ENCODE measurements around the gene UBE2QL1. TPM values are rescaled to one million over a fixed set of nuclear protein-coding genes. Genes with fewer than 3 reads are reported as not detected.

Gene UBE2QL1
- total RNA-seq, 2 experiments from 2014 or later = 0.10 TPM

DNA sequence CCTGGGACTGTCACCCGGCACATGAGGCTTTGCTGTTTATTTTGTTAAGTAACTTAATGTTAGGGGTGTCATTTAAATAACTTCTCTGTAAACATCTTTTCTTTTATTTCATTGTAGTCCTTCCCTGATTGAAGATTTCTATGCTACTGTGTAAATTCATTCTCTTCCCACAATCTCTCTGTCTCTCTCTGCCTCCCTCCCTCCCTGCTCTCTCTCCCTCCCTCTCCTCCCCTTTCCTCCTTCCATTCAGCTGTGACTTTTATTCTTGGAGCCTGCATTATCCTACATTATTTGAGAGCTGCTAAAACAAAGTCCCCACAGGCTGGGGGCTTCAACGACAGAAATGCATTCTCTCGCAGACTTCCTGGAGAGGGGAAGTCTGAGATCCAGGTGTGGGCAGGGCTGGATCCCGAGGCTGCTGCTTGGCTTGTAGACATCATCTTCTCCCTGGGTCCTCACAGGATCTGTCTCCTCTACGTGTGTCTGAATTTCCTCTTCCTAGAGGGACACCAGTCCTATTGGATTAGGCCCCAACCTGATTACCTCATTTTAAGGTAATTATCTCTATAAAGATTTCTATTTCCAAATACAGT lies 18.4 kb downstream of the UBE2QL1 start:
- no peak for DNase-seq
- CTCF ChIA-PET = no interaction called here
- Mint-ChIP-seq H3K4me3 (no peak overlapping the region), H3K27me3 (peaks cover 12% of the 10 kb centered on the region), H3K27ac (no peak overlapping the region), H3K36me3 (ENCODE audit: low read depth) (no peaks in the 10 kb centered on the region), H3K9me3 (no peaks in the 10 kb centered on the region), H3K4me1 (no peaks in the 10 kb centered on the region)
- POLR2A ChIA-PET = no interaction called here

DNA sequence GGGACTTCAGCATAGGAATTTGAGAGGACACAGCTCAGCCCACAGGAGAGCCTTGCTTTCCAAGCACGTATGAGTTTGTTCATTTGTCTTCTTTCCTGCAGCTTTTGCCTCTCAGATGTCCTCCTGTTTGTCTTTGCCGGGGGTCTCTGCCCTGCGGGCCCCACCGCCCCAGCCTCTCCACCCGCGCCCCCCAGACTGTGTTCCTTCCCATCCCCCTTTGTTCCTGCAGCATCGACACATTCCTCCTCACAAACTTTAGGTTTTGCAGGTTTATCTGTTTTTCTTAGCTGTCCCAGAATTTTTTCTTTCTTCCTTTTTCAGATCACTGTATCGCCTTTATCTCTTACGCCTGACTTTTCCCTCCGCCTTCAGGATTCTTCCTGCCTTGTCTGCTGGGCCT lies 18.9 kb downstream of the UBE2QL1 start:
- ChIA-PET CTCF (interaction anchor here (0.7 kb wide), 1 partner anchor 545 kb away, joined by 5 read pairs; no protein-coding TSS in a partner anchor), POLR2A (no interaction called here)

DNA sequence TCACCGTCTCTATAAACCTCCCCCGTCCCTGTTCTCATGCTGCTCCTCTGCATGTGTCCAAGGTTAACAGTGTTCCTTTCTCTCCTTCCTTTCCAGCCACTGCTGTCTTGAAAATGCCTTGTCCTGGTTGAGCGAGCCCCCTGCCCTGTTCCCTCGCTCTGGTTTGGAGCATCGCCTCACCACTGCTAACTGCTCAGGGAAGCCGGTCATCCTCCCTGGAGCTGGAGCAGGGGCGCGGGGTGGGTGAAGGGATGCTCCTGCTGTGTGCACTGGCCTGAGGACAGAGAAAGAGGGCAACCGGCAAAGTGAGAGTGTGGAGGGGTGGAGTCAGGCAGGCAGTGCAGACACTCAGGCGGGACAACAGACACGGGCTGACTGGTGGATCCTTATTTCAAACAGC lies 19.4 kb downstream of the UBE2QL1 start:
- H3K4me1 Mint-ChIP-seq = no peaks in the 10 kb centered on the region
- CTCF ChIA-PET = interaction anchor here (0.7 kb wide), 1 partner anchor 544 kb away, joined by 5 read pairs; no protein-coding TSS in a partner anchor
- no peak overlapping the region for H3K4me3 Mint-ChIP-seq
- peaks cover 18% of the 10 kb centered on the region for H3K27me3 Mint-ChIP-seq
- no peak overlapping the region for H3K27ac Mint-ChIP-seq
- POLR2A ChIA-PET = no interaction called here
- H3K9me3 Mint-ChIP-seq = no peaks in the 10 kb centered on the region
- DNase-seq = no peak
- H3K36me3 Mint-ChIP-seq (ENCODE audit: low read depth) = no peaks in the 10 kb centered on the region

More for the DNA sequence above, 18.9 kb downstream of the UBE2QL1 start:
- Mint-ChIP-seq H3K27ac (no peak overlapping the region), H3K9me3 (no peaks in the 10 kb centered on the region), H3K36me3 (ENCODE audit: low read depth) (no peaks in the 10 kb centered on the region), H3K4me1 (no peaks in the 10 kb centered on the region), H3K4me3 (no peak overlapping the region), H3K27me3 (peaks cover 12% of the 10 kb centered on the region)
- no peak for DNase-seq

DNA sequence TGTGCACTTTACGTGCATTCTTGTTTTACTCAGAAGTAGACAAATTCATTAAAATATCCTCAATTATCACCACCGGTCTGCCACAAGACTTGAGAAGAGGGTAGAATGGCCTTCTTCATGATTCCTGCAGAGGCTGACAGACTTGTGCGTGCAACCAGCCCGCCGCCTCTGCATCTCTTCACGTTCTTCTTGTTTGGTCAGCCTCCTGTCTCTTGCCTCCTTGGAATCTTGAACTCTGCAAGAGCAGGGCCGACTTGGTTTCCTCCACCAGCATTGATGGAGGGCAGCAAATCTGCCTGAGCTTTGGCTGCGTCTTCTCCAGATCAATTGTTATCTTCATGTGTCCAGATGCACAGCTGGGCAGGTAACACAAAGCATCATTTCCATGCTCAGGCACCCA lies 20.2 kb downstream of the UBE2QL1 start:
- POLR2A ChIA-PET = no interaction called here

DNA sequence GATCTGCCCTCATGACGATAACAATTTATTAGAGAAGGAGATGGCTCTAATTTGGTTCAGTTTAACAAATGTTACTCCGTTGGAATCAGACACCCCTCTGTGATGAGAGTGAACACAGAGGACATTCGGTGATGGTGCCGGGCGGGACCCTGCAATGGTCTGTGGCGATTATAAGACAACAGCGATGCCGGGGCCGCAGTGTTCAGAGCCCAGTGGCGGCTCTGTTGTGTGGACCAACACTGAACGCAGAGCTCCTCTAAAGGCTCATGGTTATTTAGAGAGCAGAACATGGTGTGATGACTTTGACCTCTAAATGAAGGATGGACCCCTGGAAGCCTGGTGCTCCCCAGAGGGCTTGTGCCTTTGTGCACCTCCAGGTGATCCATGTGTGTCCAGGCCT lies 21.2 kb downstream of the UBE2QL1 start:
- POLR2A ChIA-PET = no interaction called here
- DNase-seq = no peak
- peaks cover 19% of the 10 kb centered on the region for H3K27me3 Mint-ChIP-seq
- no peaks in the 10 kb centered on the region for H3K9me3 Mint-ChIP-seq
- H3K36me3 Mint-ChIP-seq (ENCODE audit: low read depth) = no peaks in the 10 kb centered on the region
- H3K4me1 Mint-ChIP-seq = no peaks in the 10 kb centered on the region
- no peak overlapping the region for H3K27ac Mint-ChIP-seq
- CTCF ChIA-PET = no interaction called here
- no peak overlapping the region for H3K4me3 Mint-ChIP-seq

More for the DNA sequence above, 20.2 kb downstream of the UBE2QL1 start:
- DNase-seq = no peak
- H3K27me3 Mint-ChIP-seq = peaks cover 18% of the 10 kb centered on the region
- CTCF ChIA-PET = no interaction called here
- H3K4me1 Mint-ChIP-seq = no peaks in the 10 kb centered on the region
- H3K27ac Mint-ChIP-seq = no peak overlapping the region
- no peak overlapping the region for H3K4me3 Mint-ChIP-seq
- H3K9me3 Mint-ChIP-seq = no peaks in the 10 kb centered on the region
- H3K36me3 Mint-ChIP-seq (ENCODE audit: low read depth) = no peaks in the 10 kb centered on the region

DNA sequence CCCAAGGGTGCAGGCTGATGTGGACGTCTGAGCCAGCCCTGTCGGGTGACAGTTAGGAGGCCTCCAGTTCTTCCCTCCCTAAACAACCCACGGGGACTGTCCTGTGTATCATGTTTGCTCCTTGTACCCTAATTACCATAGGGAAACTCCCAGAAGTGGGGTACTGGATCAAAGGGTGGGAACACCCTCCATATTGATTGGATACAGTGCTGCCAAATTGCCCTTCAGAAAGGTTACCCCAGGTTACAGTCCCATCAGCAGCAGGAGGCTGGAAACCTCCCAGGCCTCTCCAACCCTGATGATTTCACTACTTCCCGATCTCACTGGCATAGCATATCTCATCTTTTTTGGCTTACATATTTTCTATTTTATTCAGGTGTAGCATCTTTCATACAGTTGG lies 22.0 kb downstream of the UBE2QL1 start:
- DNase-seq = no peak
- CTCF ChIA-PET = no interaction called here
- no peak overlapping the region for H3K27ac Mint-ChIP-seq
- H3K27me3 Mint-ChIP-seq = peaks cover 23% of the 10 kb centered on the region
- no peak overlapping the region for H3K4me3 Mint-ChIP-seq
- POLR2A ChIA-PET = no interaction called here
- H3K4me1 Mint-ChIP-seq = no peaks in the 10 kb centered on the region
- no peaks in the 10 kb centered on the region for H3K9me3 Mint-ChIP-seq
- H3K36me3 Mint-ChIP-seq (ENCODE audit: low read depth) = no peaks in the 10 kb centered on the region

DNA sequence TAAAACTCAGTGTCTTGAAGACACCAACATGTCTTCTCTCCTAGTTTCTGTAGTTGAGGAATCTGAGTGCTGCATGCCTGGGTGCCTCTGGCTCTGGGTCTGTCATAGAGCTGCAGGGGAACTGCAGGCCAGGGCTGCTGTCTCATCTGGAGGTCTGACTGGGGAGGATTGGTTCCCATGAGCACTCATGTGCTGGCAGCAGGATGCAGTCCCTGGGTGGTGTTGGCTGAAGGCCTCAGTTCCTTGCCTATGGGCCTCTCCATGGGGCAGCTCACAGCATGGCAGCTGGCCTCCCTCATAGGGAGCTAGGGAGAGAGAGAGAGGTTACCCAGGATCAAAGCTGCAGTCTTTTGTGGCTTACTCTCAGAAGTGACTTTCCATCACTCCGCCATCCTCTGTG lies 22.6 kb downstream of the UBE2QL1 start:
- H3K9me3 Mint-ChIP-seq = no peaks in the 10 kb centered on the region
- H3K4me1 Mint-ChIP-seq = no peaks in the 10 kb centered on the region
- POLR2A ChIA-PET = no interaction called here
- no peak overlapping the region for H3K4me3 Mint-ChIP-seq
- H3K36me3 Mint-ChIP-seq (ENCODE audit: low read depth) = no peaks in the 10 kb centered on the region
- DNase-seq = no peak
- CTCF ChIA-PET = no interaction called here
- no peak overlapping the region for H3K27ac Mint-ChIP-seq
- peaks cover 21% of the 10 kb centered on the region for H3K27me3 Mint-ChIP-seq

DNA sequence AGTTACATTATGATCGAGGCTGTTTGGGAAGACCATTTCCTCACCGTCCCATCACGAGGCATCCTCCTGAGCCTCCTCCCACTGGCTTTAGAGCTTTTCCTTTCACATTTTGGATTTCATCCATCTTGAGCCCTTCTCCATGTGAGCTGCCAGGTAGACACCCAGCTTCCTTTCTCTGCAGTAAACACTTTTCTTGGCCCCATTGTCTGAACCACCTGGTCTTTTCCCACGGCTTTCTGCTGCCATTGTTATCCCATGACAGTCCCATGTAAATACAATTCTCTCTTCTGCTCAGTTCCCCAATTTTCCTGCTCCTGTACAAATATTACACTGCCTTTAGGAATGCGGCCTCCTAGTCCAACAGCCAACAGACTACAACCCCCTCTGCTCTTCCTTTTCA lies 24.1 kb downstream of the UBE2QL1 start:
- Mint-ChIP-seq H3K4me1 (no peaks in the 10 kb centered on the region), H3K36me3 (ENCODE audit: low read depth) (no peaks in the 10 kb centered on the region), H3K27ac (no peak overlapping the region), H3K9me3 (no peaks in the 10 kb centered on the region), H3K27me3 (peaks cover 19% of the 10 kb centered on the region), H3K4me3 (no peak overlapping the region)
- ChIA-PET CTCF (no interaction called here), POLR2A (no interaction called here)
- no peak for DNase-seq

DNA sequence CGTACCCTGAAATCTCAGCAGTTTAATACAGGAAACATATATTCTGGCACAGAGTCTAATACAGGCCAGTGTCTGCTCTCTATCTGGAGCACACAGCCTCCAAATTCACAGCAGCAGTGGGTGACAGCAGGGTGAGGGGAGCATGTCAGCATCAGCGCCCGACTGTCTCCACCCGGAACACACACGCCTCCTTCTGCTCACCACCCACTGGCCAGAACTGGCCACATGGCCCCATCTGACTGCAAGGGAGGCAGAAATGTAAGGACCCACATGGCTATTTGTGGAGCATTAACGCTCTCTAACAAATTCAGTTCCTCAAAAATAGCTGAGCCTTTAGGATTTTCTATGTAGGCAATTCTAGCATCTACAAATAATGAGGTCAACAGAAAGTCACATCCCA lies 24.6 kb downstream of the UBE2QL1 start:
- Mint-ChIP-seq H3K36me3 (ENCODE audit: low read depth) (no peaks in the 10 kb centered on the region), H3K4me1 (no peaks in the 10 kb centered on the region), H3K4me3 (no peak overlapping the region), H3K27ac (no peak overlapping the region), H3K9me3 (no peaks in the 10 kb centered on the region), H3K27me3 (peaks cover 16% of the 10 kb centered on the region)
- ChIA-PET CTCF (no interaction called here), POLR2A (no interaction called here)
- no peak for DNase-seq

DNA sequence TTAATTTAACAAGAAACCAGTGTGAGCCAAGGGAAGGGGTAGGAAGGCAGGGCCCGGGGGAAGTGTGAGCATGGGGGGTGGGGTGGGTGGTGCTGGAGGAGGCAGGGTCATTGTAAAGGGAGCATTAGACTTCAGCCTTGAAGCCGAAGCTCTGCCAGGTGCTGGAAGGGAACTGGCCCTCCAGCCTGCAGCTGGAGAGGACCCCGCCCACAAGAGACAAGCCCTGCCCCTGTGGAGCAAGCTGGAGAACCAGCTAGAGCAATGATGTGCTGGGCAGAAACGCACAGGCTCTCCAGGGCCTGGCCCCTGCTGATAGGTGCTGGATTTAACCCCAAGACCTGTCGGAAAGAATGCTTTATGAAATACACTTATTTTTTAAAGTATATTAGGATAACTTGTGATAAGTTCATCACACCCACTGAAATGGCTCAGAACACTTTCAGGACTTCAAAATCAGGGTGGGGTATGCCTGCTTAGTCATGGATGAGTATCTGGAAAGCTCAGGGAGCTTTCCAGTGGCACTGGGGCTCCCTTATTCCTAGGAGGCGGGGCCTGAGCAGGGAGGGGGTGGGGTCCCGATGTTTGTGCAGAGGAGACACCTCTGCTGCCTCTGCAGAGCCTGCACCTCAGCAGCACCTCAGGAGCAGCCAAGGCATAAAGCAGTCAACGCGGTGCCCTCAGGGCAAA lies 27.1 kb downstream of the UBE2QL1 start:
- Mint-ChIP-seq H3K4me3 (no peak overlapping the region), H3K36me3 (ENCODE audit: low read depth) (no peaks in the 10 kb centered on the region), H3K27me3 (peaks cover 13% of the 10 kb centered on the region), H3K9me3 (no peaks in the 10 kb centered on the region), H3K4me1 (no peaks in the 10 kb centered on the region), H3K27ac (no peak overlapping the region)
- ChIA-PET CTCF (no interaction called here), POLR2A (no interaction called here)
- DNase-seq = no peak

DNA sequence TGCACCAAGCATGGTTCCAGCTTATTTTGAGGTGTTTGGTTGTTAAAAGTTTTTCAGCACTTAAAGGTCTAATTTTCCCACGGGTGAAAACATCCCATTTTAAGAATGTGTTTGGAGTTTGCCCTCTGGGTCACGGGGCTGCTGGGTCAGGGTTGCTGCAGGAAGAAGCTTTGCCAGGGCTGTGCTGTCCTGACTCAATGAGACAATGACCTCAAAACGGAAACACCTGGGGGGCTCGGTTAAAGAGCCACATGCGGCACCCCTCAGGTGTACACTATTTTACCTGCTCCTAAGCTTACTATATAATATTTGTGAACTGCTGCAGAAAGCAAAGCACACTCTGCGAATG lies 27.6 kb downstream of the UBE2QL1 start:
- CTCF ChIA-PET = no interaction called here
- Mint-ChIP-seq H3K36me3 (ENCODE audit: low read depth) (no peaks in the 10 kb centered on the region), H3K27me3 (peaks cover 13% of the 10 kb centered on the region), H3K4me1 (no peaks in the 10 kb centered on the region), H3K27ac (no peak overlapping the region), H3K9me3 (no peaks in the 10 kb centered on the region), H3K4me3 (no peak overlapping the region)
- DNase-seq = no peak
- POLR2A ChIA-PET = no interaction called here

DNA sequence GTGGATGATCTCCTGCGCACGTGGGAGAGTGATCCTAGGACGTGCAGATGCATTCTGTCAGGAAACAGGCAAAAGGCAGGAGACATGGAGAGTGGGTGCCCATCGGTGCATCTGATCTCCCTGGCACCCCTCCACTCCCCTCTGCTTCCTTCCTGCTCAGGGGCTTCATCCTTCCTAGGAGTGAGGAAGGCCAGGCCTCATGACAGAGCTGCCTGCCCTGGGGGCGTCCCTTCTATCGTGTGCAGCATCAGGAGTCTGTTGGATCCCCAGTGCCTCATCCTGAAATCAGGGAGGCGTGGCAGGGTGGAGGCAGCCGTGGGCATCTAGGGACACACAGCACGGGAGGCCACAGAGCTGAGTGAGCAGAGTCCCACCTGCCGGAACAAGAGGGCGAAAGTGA lies 30.1 kb downstream of the UBE2QL1 start:
- peaks cover 4% of the 10 kb centered on the region for H3K4me1 Mint-ChIP-seq
- ChIA-PET POLR2A (no interaction called here), CTCF (no interaction called here)
- H3K4me3 Mint-ChIP-seq = no peak overlapping the region
- no peak overlapping the region for H3K27ac Mint-ChIP-seq
- H3K9me3 Mint-ChIP-seq = no peaks in the 10 kb centered on the region
- no peaks in the 10 kb centered on the region for H3K36me3 Mint-ChIP-seq (ENCODE audit: low read depth)
- no peak for DNase-seq
- H3K27me3 Mint-ChIP-seq = peaks cover 7% of the 10 kb centered on the region

DNA sequence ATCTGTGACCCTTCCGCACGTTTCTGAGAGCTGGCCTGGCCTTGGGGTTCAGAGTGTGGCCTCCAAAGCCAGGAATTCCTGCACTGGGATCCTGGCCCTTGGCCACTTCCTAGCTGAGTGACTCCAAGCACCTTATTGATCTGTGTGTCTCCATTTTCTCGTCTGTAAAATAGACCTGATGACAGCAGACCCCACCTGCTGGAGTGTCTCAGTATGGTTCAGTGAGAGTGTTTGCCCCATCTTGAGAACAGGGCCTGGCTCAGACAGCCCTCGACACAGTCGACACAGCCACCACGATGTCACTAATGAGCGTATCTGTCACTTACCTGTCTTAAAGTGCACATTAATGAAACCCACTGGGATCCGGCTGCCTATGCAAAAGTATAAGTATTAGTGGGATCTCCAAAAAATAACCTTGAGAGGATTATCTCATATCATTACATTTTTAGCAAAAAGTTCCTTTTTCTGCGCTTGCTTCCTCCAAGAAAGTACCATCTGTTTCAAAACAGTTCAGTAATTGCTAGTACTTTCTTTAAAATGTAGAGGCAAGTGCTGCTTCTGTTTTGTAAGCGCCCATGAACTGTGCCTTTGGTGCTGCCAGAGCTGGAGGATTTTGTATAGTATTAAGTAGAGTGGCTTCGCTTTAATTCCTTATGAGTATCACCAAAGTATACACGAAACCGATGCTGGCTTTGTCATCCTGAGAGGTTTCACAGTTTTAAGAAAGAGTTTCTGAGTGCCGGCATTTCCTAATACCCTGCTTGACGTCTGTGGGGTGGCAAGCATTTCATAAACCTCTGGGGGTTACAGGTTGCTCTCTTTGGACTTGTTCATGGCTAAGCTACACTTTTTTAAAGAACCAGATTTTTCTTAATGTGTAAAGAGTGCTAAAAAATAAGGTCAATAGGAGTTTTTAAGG lies 31.7 kb downstream of the UBE2QL1 start:
- Mint-ChIP-seq H3K9me3 (no peaks in the 10 kb centered on the region), H3K27me3 (peaks cover 2% of the 10 kb centered on the region), H3K4me3 (no peak overlapping the region), H3K4me1 (peaks cover 19% of the 10 kb centered on the region), H3K27ac (no peak overlapping the region), H3K36me3 (ENCODE audit: low read depth) (no peaks in the 10 kb centered on the region)
- DNase-seq = no peak
- ChIA-PET POLR2A (no interaction called here), CTCF (no interaction called here)

DNA sequence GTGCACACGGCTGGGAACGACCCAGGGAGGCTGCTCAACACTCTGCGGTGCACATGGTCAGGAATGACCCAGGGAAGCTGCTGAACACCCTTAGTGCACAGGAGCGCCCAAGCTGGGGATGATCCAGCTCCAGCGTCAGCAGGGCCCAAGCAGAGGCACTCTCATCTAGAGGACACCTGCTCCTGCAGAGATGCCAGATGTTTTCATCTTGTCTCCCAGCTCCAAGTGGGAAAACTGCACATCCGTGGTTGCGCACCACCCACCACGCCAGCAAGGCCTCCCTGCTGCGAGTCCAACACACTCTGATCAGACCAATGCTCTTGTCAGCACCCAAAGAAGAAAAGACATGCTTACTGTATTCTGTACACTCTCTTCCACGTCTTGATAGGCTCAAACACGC lies 34.1 kb downstream of the UBE2QL1 start:
- POLR2A ChIA-PET = no interaction called here
- no peak overlapping the region for H3K4me3 Mint-ChIP-seq
- H3K9me3 Mint-ChIP-seq = no peaks in the 10 kb centered on the region
- H3K27ac Mint-ChIP-seq = no peak overlapping the region
- peaks cover 26% of the 10 kb centered on the region for H3K4me1 Mint-ChIP-seq
- no peaks in the 10 kb centered on the region for H3K36me3 Mint-ChIP-seq (ENCODE audit: low read depth)
- peaks cover 16% of the 10 kb centered on the region for H3K27me3 Mint-ChIP-seq
- no peak for DNase-seq
- CTCF ChIA-PET = no interaction called here
